ENCODE data around the gene MAPK4.

DNA sequence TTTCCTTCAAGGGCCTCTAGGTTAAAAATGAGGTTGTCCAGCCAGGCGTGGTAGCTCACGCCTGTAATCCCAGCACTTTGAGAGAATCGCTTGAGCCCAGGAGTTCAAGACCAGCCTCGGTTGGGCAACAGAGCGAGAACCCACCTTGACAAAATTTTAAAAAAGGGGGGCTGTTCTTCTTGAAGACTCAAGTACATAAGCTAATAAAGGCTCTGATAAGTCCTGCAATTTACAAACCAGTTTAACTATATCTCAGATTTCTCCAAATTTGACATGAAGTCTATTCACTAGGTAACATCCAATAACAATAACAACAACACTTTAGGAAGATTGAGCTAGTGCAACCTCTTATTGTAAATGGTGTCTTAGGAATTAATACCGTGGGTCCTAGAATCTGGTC is 129.7 kb downstream of the MAPK4 start:
- TF ChIP-seq ZNF274 (IDR thresholded peaks at IDR 0.05; ENCODE audit: low read depth, low read length) (no peak), YY1 (IDR thresholded peaks at IDR 0.05; ENCODE audit: insufficient read depth, insufficient read length) (no peak), SUZ12 (IDR thresholded peaks at IDR 0.05; ENCODE audit: extremely low read depth, insufficient read depth, insufficient read length) (no peak)

Measured in NT2/D1 (cell line).